ENCODE measurements around the gene MAST4. TPM values are rescaled to one million over a fixed set of nuclear protein-coding genes. Genes with fewer than 3 reads are reported as not detected.
A peak's percentile ranks its signal among the peaks of the same experiment; 100 is the strongest.

MAST4 gene
- total RNA-seq, 1 donor from 2014 or later: 56.9 TPM

DNA sequence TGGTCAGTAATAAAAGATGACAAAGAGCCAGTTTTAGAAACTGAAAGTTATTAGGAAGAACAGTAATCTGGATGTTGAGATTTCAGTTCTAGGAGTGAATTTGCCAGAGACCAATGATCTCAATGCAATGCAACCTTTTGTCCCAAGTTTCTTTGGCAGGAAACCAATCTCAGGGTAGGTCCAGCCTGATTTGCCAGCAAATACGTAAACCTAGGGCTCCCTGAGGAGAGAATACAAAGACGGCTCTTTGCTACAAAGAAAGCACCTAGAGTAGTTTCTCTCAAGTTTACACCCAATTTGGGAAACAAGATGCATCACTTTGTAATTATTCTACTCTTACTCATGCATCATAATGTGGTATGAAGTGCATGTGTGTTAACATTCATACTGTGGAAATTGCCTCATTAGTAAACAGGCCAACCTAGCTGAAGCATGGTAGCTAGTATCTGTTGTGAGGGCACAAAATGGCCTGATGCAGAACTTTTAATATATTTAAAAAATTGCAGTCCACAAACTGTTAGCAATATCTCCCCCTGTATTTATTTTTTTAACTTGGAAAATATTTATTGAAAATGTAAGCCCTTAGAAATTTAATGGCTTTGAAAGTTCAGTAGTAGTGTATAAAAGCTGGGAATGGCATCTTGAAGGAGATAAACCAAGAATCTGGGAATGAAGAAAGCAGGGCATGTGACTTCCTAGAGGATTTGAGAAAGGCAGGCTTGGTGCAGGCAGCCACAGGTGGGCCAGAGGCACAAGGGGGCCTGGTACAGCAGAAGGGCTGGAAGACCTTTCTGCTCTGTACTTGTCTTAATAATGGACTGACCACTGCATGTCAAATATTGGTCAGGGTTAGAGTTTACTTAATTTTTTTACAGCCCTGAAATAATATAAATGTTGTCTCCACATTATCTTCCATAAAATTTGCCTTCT, 59.5 kb downstream of the MAST4 start:
- H3K27ac ChIP-seq: no peak overlapping the region
- DNase-seq (no peak), ATAC-seq (peak in 1 of 2 donors; percentile 35)
- no peak overlapping the region for H3K4me3 ChIP-seq
- H3K4me1 ChIP-seq: no peaks in the 10 kb centered on the region
- H3K36me3 ChIP-seq: no peaks in the 10 kb centered on the region
- intact Hi-C loops (cut with DNase I): no loop called here
- no peaks in the 10 kb centered on the region for H3K27me3 ChIP-seq (ENCODE audit: low read depth)
- no peaks in the 10 kb centered on the region for H3K9me3 ChIP-seq
- TF ChIP-seq, protein P1, sequence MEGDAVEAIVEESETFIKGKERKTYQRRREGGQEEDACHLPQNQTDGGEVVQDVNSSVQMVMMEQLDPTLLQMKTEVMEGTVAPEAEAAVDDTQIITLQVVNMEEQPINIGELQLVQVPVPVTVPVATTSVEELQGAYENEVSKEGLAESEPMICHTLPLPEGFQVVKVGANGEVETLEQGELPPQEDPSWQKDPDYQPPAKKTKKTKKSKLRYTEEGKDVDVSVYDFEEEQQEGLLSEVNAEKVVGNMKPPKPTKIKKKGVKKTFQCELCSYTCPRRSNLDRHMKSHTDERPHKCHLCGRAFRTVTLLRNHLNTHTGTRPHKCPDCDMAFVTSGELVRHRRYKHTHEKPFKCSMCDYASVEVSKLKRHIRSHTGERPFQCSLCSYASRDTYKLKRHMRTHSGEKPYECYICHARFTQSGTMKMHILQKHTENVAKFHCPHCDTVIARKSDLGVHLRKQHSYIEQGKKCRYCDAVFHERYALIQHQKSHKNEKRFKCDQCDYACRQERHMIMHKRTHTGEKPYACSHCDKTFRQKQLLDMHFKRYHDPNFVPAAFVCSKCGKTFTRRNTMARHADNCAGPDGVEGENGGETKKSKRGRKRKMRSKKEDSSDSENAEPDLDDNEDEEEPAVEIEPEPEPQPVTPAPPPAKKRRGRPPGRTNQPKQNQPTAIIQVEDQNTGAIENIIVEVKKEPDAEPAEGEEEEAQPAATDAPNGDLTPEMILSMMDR (IDR thresholded peaks at IDR 0.05): no peak

DNA sequence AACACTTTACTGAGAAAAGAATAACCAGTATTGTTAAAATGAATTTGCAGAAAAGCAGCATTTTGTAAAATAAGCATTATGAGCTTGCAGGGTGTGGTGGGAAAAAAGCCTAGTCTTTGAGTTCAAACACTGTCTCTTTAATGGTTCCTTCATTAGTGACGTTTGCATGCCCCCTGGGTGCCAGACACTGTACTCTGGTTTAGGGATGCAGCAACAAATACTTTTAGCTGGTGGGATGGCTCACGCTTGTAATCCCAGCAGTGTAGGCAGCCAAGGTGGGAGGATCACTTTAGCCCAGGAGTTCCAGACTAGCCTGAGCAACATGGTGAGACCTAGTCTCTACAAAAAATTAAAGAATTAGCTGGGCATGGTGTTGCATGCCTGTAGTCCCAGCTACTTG, 62.3 kb downstream of the MAST4 start:
- DNase-seq: no peak
- no peaks in the 10 kb centered on the region for H3K4me1 ChIP-seq
- no peak overlapping the region for H3K27ac ChIP-seq
- no peak for ATAC-seq
- intact Hi-C loops (cut with DNase I): no loop called here
- no peaks in the 10 kb centered on the region for H3K36me3 ChIP-seq
- H3K27me3 ChIP-seq (ENCODE audit: low read depth): no peaks in the 10 kb centered on the region
- H3K4me3 ChIP-seq: no peak overlapping the region
- TF ChIP-seq, protein P1 (IDR thresholded peaks at IDR 0.05): no peak
- no peaks in the 10 kb centered on the region for H3K9me3 ChIP-seq

DNA sequence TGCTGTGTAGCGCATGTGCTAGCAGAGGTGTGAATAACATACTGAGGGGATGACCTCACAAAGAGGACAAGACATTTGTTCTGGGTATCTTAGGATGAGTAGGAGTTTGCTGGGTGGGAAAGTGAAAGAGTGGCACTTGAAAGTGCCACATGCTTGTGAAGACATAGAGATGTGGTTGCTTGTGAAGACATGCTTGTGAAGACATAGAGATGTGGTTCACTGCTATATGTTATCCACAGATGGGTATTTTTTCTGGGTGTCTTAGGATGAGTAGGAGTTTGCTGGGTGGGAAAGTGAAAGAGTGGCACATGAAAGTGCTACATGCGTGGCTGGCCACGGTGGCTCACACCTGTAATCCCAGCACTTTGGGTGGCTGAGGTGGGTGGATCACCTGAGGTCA, 63.6 kb downstream of the MAST4 start:
- Histone ChIP-seq H3K27ac (no peak overlapping the region), H3K9me3 (no peaks in the 10 kb centered on the region), H3K4me3 (no peak overlapping the region), H3K36me3 (no peaks in the 10 kb centered on the region), H3K4me1 (no peaks in the 10 kb centered on the region), H3K27me3 (ENCODE audit: low read depth) (no peaks in the 10 kb centered on the region)
- intact Hi-C loops (cut with DNase I): no loop called here
- TF ChIP-seq, protein P1 (IDR thresholded peaks at IDR 0.05): no peak
- DNase-seq: no peak
- ATAC-seq: no peak

DNA sequence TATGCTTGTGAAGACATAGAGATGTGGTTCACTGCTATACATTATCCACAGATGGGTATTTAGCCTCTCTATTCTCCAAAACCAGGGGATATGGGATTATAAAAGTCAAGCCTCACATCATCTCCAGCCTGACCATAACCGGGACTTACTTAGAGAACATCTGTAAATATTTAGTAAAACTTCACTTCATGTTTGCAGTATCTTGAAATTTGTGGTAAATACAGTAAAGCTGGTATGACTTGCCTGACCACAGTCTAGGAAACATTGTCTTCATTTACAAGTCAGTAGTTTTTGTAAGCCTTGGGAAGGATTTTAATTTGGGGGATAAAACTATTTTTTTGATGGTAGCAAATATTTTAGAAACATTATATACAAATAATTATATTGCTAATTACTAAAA, 64.2 kb downstream of the MAST4 start:
- TF ChIP-seq, protein P1 (IDR thresholded peaks at IDR 0.05): no peak
- Histone ChIP-seq H3K27ac (no peak overlapping the region), H3K27me3 (ENCODE audit: low read depth) (no peaks in the 10 kb centered on the region), H3K36me3 (no peaks in the 10 kb centered on the region), H3K9me3 (no peaks in the 10 kb centered on the region), H3K4me1 (no peaks in the 10 kb centered on the region), H3K4me3 (no peak overlapping the region)
- ATAC-seq: no peak
- intact Hi-C loops (cut with DNase I): no loop called here
- DNase-seq: no peak

DNA sequence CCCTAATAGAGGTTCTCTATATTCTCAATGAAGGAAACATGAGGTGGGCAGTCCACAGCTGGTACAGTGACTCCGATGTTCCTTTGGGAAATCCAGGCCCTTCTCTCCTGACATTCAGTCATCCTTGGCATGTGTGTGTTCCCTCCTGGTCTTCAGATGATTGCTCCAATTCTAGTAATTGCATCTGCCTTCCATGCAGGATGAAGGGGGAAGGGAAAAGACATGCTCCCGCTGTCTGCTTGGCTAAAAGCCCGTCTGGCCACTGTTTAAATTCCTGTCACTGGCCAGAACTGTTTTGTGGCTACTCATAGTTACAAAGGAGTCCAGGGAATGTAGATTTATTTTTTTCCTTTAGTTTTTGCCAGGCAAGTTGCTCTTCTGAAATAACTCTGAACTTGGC, 65.0 kb downstream of the MAST4 start:
- Histone ChIP-seq H3K36me3 (no peaks in the 10 kb centered on the region), H3K4me3 (no peak overlapping the region), H3K4me1 (no peaks in the 10 kb centered on the region), H3K9me3 (no peaks in the 10 kb centered on the region), H3K27ac (no peak overlapping the region), H3K27me3 (ENCODE audit: low read depth) (no peaks in the 10 kb centered on the region)
- DNase-seq: no peak
- TF ChIP-seq, protein P1 (IDR thresholded peaks at IDR 0.05): no peak
- peak; percentile 37 to 47 for ATAC-seq
- intact Hi-C loops (cut with DNase I): no loop called here
